T-helper 2 cell treated with Interferon-gamma antibody and Interleukin-4, amounts not matched to agents 100 ng/mL and 5 ng/mL, for 36 hours (primary cell): ENCODE results near the gene TRAF4. TPM values are rescaled to one million over a fixed set of nuclear protein-coding genes. Genes with fewer than 3 reads are reported as not detected.

Experiments used
- intact Hi-C: fragments of 100-400 bp; cut with micrococcal nuclease; formaldehyde crosslinking; loops from one replicate; pipeline ENCODE4 v1.15.1; 2023
- total RNA-seq: library from RNA; stranded (reverse); gene quantifications from 2 replicates; pipeline ENCODE4 v1.2.3, GENCODE V29; 2022

TRAF4 gene
- total RNA-seq, 1 donor from 2014 or later: 49.1 TPM

GRCh38 chr17:28745786-28746411, 2.1 kb downstream of the TRAF4 start:
- intact Hi-C loops: no loop called here

- intact Hi-C loops: no loop called here
Observed at GRCh38 chr17:28746611-28747050, 2.8 kb downstream of the TRAF4 start.

- intact Hi-C loops: no loop called here
Observed at GRCh38 chr17:28747051-28747691, 3.4 kb downstream of the TRAF4 start.

GRCh38 chr17:28747801-28748750, 4.3 kb downstream of the TRAF4 start:
- intact Hi-C loops: no loop called here

GRCh38 chr17:28748852-28749515, 5.2 kb downstream of the TRAF4 start:
- intact Hi-C loops: no loop called here

- intact Hi-C loops: loop anchor here (1.0 kb wide), 1 partner anchor 22 kb away; no protein-coding TSS in a partner anchor
Observed at GRCh38 chr17:28749516-28750177, 5.8 kb downstream of the TRAF4 start.

- intact Hi-C loops: loop anchor here (1.0 kb wide), 1 partner anchor 23 kb away; no protein-coding TSS in a partner anchor
Observed at GRCh38 chr17:28750178-28751047, 6.6 kb downstream of the TRAF4 start.

- intact Hi-C loops: no loop called here
Observed at GRCh38 chr17:28751600-28752366, 8.0 kb downstream of the TRAF4 start.

- intact Hi-C loops: no loop called here
Observed at GRCh38 chr17:28755486-28755885, 11.7 kb downstream of the TRAF4 start.

GRCh38 chr17:28756049-28756804, 12.4 kb downstream of the TRAF4 start:
- intact Hi-C loops: no loop called here

GRCh38 chr17:28758411-28759121, 14.8 kb downstream of the TRAF4 start:
- intact Hi-C loops: no loop called here

GRCh38 chr17:28759256-28759865, 15.6 kb downstream of the TRAF4 start:
- intact Hi-C loops: no loop called here

- intact Hi-C loops: loop anchor here (5.0 kb wide), 1 partner anchor 34 kb away; the partner anchor contains the start of genes NEK8 and TLCD1
Observed at GRCh38 chr17:28760601-28761562, 17.1 kb downstream of the TRAF4 start.

- intact Hi-C loops: loop anchor here (1.0 to 5.0 kb wide), 3 partner anchors 36 to 140 kb away; partner anchors contain the start of genes DHRS13, NEK8 and TLCD1
Observed at GRCh38 chr17:28763137-28763799, 19.5 kb downstream of the TRAF4 start.

GRCh38 chr17:28763804-28764266, 20.0 kb downstream of the TRAF4 start:
- intact Hi-C loops: loop anchor here (1.0 to 5.0 kb wide), 3 partner anchors 37 to 139 kb away; partner anchors contain the start of genes DHRS13, NEK8 and TLCD1
